Left lung (tissue), 10 donors: ENCODE measurements around the gene COL21A1. TPM values are rescaled to one million over a fixed set of nuclear protein-coding genes. Genes with fewer than 3 reads are reported as not detected.

Source experiments
- ATAC-seq: fragments of 200-7000 bp; cut with Tn5 transposase; one replicate; pipeline ENCODE4 v1.9.1; 2020; ENCODE audit warnings: moderate library complexity
- DNase-seq, 4 donors: peaks; one replicate each; pipeline ENCODE4 v3.0.0-alpha.2; 2013 to 2020
- H3K27ac ChIP-seq, 2 donors: fragments of 200-600 bp; sonication (generic) in 1 of 2; one replicate each; pipeline versions ENCODE4 v1.5.0 to v1.8.0; 2020 to 2021
- H3K27me3 ChIP-seq, 2 donors: fragments of 200-600 bp; sonication (generic) in 1 of 2; one replicate each; pipeline versions ENCODE4 v1.5.0 to v1.8.0; 2020 to 2021
- H3K36me3 ChIP-seq, 2 donors: fragments of 200-600 bp; sonication (generic) in 1 of 2; one replicate each; pipeline versions ENCODE4 v1.5.0 to v1.8.0; 2020 to 2021
- H3K4me1 ChIP-seq, 2 donors: fragments of 200-600 bp; one replicate each; pipeline ENCODE4 v1.8.0; 2021
- H3K4me3 ChIP-seq, 2 donors: fragments of 200-600 bp; sonication (generic) in 1 of 2; one replicate each; pipeline versions ENCODE4 v1.5.0 to v1.8.0; 2020 to 2021; ENCODE audit warnings: mild to moderate bottlenecking in 1 of 2
- H3K9me3 ChIP-seq, 2 donors: fragments of 200-600 bp; sonication (generic) in 1 of 2; one replicate each; pipeline versions ENCODE4 v1.5.0 to v1.8.0; 2020 to 2021
- intact Hi-C, 2 donors: fragments of 100-400 bp; cut with DNase I; formaldehyde crosslinking; loops; one replicate each; pipeline versions ENCODE4 v1.11.2 to v1.14.2; 2022
- polyA plus RNA-seq, 6 donors: library from polyadenylated mRNA; unstranded; fragments of 120-200 nt; gene quantifications; one replicate each; pipeline ENCODE4 v1.2.1, GENCODE V29; 2013; ENCODE audit not compliant: insufficient read length in 6 of 6
- total RNA-seq, 2 donors: library from RNA; stranded (reverse); fragmentation: NEBNext Ultra II Directional; extraction: Animal tissue kit (Norgen Biotek cat#: 25700); gene quantifications; one replicate each; pipeline ENCODE4 v1.2.1, GENCODE V29; 2021
- TF ChIP-seq, protein P1 (sequence below), 2 donors: fragments of 200-600 bp; sonication (generic) in 1 of 2; IDR thresholded peaks; one replicate each; pipeline versions ENCODE4 v1.5.0 to v1.8.0; 2021; ENCODE audit warnings: antibody characterized with exemption in 2 of 2
- donor health status: DM: no; HTN: yes; CAD: no.
- donor health status: DM: no; HTN: no; CAD: no.

COL21A1 gene
- total and polyA plus RNA-seq, 8 donors = 6.6 to 190 (median 151) TPM

DNA sequence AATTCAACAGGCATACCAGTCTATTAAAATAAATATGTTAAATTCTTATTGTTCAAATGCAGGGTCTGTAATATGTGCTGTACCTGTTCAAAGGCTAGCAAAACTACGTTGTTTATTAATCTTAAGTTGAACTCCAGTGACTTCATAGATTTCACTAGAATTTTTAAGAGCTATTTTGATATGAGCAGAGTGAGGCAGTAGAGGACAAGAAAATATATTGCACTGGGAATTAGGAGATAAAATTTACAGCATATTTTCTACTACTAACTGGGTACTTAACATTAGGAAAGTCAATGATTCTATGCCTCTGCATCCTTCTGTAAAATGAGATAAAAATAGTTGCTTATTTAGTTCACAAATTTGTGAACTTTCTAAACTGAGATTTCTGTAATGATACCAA is 209.8 kb downstream of the COL21A1 start:
- H3K27ac ChIP-seq = no peak overlapping the region
- no peak for DNase-seq
- no peaks in the 10 kb centered on the region for H3K9me3 ChIP-seq
- ATAC-seq = no peak
- no peaks in the 10 kb centered on the region for H3K27me3 ChIP-seq
- no peak overlapping the region for H3K4me3 ChIP-seq
- no peaks in the 10 kb centered on the region for H3K36me3 ChIP-seq
- H3K4me1 ChIP-seq = no peaks in the 10 kb centered on the region
- intact Hi-C loops = no loop called here
- TF ChIP-seq, protein P1, sequence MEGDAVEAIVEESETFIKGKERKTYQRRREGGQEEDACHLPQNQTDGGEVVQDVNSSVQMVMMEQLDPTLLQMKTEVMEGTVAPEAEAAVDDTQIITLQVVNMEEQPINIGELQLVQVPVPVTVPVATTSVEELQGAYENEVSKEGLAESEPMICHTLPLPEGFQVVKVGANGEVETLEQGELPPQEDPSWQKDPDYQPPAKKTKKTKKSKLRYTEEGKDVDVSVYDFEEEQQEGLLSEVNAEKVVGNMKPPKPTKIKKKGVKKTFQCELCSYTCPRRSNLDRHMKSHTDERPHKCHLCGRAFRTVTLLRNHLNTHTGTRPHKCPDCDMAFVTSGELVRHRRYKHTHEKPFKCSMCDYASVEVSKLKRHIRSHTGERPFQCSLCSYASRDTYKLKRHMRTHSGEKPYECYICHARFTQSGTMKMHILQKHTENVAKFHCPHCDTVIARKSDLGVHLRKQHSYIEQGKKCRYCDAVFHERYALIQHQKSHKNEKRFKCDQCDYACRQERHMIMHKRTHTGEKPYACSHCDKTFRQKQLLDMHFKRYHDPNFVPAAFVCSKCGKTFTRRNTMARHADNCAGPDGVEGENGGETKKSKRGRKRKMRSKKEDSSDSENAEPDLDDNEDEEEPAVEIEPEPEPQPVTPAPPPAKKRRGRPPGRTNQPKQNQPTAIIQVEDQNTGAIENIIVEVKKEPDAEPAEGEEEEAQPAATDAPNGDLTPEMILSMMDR (IDR thresholded peaks at IDR 0.05) = no peak

DNA sequence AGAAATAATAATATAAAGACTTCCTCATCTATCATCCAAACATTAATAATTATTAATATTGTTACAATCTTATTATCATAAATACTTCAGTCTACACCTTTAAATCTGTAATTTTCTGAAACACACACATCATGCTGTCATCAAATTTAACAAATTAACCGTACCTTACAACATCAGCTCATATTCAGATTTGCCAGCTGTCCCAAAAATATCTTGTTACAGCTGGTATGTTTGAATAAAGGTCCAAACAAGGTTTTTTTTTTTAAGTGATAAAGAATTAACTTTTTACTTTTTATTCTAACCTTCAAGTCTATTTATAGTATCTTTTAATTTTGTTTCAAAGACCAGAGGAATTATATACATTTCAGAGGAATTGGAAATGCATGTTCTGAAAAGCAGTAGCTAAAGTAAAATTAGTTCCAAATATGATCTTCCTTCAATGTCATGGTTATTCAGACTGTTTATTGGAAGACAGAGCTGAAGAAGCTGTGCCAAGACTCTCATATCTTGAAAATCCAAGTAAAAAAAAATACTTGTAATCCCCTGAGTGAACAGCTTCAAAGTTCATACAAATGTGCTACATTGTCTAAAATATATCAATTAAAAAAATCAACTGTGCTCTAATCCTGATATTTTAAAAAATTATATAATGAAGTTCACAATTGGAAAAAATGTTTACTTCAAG is 210.3 kb downstream of the COL21A1 start:
- Histone ChIP-seq H3K27me3 (no peaks in the 10 kb centered on the region), H3K4me1 (no peaks in the 10 kb centered on the region), H3K4me3 (no peak overlapping the region), H3K9me3 (no peaks in the 10 kb centered on the region), H3K27ac (no peak overlapping the region), H3K36me3 (no peaks in the 10 kb centered on the region)
- TF ChIP-seq, protein P1 (IDR thresholded peaks at IDR 0.05) = no peak
- DNase-seq = peak in 1 of 4 donors; percentile 17
- ATAC-seq = no peak
- intact Hi-C loops = no loop called here

DNA sequence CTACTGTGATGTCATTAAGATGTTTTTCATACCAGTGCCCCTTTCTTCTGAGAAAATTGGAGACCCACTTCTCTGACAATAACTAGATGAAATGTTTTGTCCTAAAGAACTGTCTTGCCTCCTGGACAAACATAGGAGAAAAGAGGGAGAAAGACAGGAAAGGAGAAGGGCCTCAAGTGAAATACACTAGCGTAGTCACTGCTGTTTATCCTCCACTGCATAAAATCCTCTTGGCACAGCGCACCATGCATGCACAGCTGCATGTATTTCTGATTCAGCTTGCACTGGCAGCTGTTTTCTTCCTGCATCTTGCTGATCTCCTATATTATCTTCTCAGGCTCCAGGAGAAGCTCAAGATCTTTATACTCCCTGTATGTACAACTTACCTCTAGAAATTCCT is 214.0 kb downstream of the COL21A1 start:
- no peaks in the 10 kb centered on the region for H3K4me1 ChIP-seq
- no peaks in the 10 kb centered on the region for H3K36me3 ChIP-seq
- ATAC-seq (no peak), DNase-seq (no peak)
- no peak overlapping the region for H3K4me3 ChIP-seq
- H3K27ac ChIP-seq = no peak overlapping the region
- TF ChIP-seq, protein P1 (IDR thresholded peaks at IDR 0.05) = no peak
- no peaks in the 10 kb centered on the region for H3K9me3 ChIP-seq
- intact Hi-C loops = no loop called here
- H3K27me3 ChIP-seq = no peaks in the 10 kb centered on the region

DNA sequence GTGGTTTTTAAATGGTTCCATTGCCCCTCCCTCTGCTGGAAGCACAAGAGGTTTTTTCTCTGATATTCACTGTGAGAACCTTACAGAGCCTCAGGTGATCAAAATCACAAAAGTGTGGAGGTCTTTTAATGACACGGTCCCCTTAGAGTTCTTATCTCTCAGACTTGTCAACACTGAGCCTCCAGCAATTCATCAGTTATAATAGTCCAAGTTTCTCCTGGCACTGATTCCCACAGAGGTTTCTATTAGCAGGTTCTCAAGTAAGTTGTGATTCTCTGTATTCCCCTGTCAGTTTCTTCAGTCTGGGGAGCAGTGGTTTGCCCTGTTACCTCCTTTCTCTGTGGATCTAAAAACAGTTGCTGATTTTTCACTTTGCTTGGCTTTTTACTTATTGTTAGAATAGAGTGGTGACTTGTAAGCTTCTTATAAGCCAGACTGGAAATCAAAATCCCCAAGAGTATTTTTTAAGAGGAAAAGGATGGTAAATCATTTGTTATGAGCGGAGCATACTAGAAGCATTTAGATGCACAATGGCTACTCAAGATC is 214.6 kb downstream of the COL21A1 start:
- Histone ChIP-seq H3K4me3 (no peak overlapping the region), H3K9me3 (no peaks in the 10 kb centered on the region), H3K36me3 (no peaks in the 10 kb centered on the region), H3K27me3 (no peaks in the 10 kb centered on the region), H3K27ac (no peak overlapping the region), H3K4me1 (no peaks in the 10 kb centered on the region)
- DNase-seq (no peak), ATAC-seq (no peak)
- TF ChIP-seq, protein P1 (IDR thresholded peaks at IDR 0.05) = no peak
- intact Hi-C loops = no loop called here

DNA sequence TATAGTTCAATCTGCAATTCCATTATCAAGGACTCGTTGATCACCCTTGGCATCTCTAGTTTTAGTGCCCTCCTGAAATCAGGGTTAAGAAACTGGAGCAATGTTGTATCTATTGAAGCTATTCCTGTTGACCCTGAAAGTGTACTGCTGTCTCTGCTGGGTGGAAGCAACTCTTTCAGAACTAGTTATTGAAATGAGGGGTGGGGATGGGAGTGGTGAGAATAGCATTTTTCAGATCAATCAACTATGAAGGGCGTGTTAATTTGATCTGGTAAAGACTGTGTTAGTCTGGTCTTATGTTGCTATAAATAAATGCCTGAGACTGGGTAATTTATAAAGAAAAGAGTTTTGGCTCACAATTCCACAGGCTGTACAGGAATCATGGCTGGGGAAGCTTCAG is 219.5 kb downstream of the COL21A1 start:
- DNase-seq = no peak
- no peaks in the 10 kb centered on the region for H3K27me3 ChIP-seq
- no peaks in the 10 kb centered on the region for H3K36me3 ChIP-seq
- no peak for ATAC-seq
- no peak overlapping the region for H3K4me3 ChIP-seq
- intact Hi-C loops = no loop called here
- H3K4me1 ChIP-seq = no peaks in the 10 kb centered on the region
- H3K9me3 ChIP-seq = no peaks in the 10 kb centered on the region
- no peak overlapping the region for H3K27ac ChIP-seq
- TF ChIP-seq, protein P1 (IDR thresholded peaks at IDR 0.05) = no peak
